ENCODE measurements around the gene KRT37. TPM values are rescaled to one million over a fixed set of nuclear protein-coding genes. Genes with fewer than 3 reads are reported as not detected.

Gene KRT37
- total RNA-seq, 1 experiment from 2014 or later, result not detected

- no peak overlapping the region for H3K27ac ChIP-seq (ENCODE audit: low read length)
- intact Hi-C loops (cut with micrococcal nuclease; ENCODE audit: unreplicated experiment) (loop anchor here (10.0 kb wide), 1 partner anchor 57 kb away; the partner anchor contains the start of gene KRT38), in situ Hi-C loops (cut with HindIII; ENCODE audit: low pct_unique_long_range_greater_than_20kb, low sequenced_read_pairs) (no loop called here)
- H3K36me3 ChIP-seq (ENCODE audit: control insufficient read depth, insufficient read depth, low read length), result no peaks in the 10 kb centered on the region
- BruUV-seq (replicated peaks), result no TSS peak
- ATAC-seq (no peak), DNase-seq (ENCODE audit: low read depth, low spot score) (no peak)
- ChIA-PET CTCF (no interaction called here), POLR2A (interaction anchor here (0.6 kb wide), 1 partner anchor 20 kb away, joined by 3 read pairs; no protein-coding TSS in a partner anchor)
- no peak overlapping the region for H3K4me3 ChIP-seq (ENCODE audit: low read depth in 2 of 2, low read length in 2 of 2)
- H3K27me3 ChIP-seq (ENCODE audit: control insufficient read depth, insufficient read depth, low read length), result no peaks in the 10 kb centered on the region
- TF ChIP-seq SIN3A (IDR thresholded peaks at IDR 0.05; ENCODE audit: borderline replicate concordance, insufficient read depth, low read depth, low read length) (no peak), TCF7L2 (IDR thresholded peaks at IDR 0.05; ENCODE audit: low read depth, low read length) (no peak), POLR2AphosphoS5 (IDR thresholded peaks at IDR 0.05; ENCODE audit: low read depth, low read length) (no peak), REST (IDR thresholded peaks at IDR 0.05; ENCODE audit: insufficient read depth in 1 of 2, low read depth in 2 of 2, low read length in 1 of 2) (no peak)
- TF ChIP-seq, protein P1, sequence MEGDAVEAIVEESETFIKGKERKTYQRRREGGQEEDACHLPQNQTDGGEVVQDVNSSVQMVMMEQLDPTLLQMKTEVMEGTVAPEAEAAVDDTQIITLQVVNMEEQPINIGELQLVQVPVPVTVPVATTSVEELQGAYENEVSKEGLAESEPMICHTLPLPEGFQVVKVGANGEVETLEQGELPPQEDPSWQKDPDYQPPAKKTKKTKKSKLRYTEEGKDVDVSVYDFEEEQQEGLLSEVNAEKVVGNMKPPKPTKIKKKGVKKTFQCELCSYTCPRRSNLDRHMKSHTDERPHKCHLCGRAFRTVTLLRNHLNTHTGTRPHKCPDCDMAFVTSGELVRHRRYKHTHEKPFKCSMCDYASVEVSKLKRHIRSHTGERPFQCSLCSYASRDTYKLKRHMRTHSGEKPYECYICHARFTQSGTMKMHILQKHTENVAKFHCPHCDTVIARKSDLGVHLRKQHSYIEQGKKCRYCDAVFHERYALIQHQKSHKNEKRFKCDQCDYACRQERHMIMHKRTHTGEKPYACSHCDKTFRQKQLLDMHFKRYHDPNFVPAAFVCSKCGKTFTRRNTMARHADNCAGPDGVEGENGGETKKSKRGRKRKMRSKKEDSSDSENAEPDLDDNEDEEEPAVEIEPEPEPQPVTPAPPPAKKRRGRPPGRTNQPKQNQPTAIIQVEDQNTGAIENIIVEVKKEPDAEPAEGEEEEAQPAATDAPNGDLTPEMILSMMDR (IDR thresholded peaks at IDR 0.05), result no peak
- H3K9me3 ChIP-seq (ENCODE audit: control insufficient read depth, insufficient read depth, low read depth, low read length), result no peaks in the 10 kb centered on the region; the same call in 1 of the 2 replicates
- H3K4me1 ChIP-seq (ENCODE audit: control insufficient read depth, insufficient read depth, low read length), result no peaks in the 10 kb centered on the region
Measured at GRCh38 chr17:41387670-41388069, 36.7 kb downstream of the KRT37 start.

- CTCF ChIA-PET, result no interaction called here
- TF ChIP-seq, protein P1 (IDR thresholded peaks at IDR 0.05), result no peak
- TF ChIP-seq TCF7L2 (IDR thresholded peaks at IDR 0.05; ENCODE audit: low read depth, low read length), result no peak
- TF ChIP-seq REST (IDR thresholded peaks at IDR 0.05; ENCODE audit: insufficient read depth in 1 of 2, low read depth in 2 of 2, low read length in 1 of 2), result no peak
- TF ChIP-seq SIN3A (IDR thresholded peaks at IDR 0.05; ENCODE audit: borderline replicate concordance, insufficient read depth, low read depth, low read length), result no peak
- TF ChIP-seq POLR2AphosphoS5 (IDR thresholded peaks at IDR 0.05; ENCODE audit: low read depth, low read length), result no peak
- no peak overlapping the region for H3K4me3 ChIP-seq (ENCODE audit: low read depth in 2 of 2, low read length in 2 of 2)
- no peaks in the 10 kb centered on the region for H3K4me1 ChIP-seq (ENCODE audit: control insufficient read depth, insufficient read depth, low read length)
- intact Hi-C loops (cut with micrococcal nuclease; ENCODE audit: unreplicated experiment) (loop anchor here (10.0 kb wide), 1 partner anchor 59 kb away; the partner anchor contains the start of gene KRT38), in situ Hi-C loops (cut with HindIII; ENCODE audit: low pct_unique_long_range_greater_than_20kb, low sequenced_read_pairs) (no loop called here)
- BruUV-seq (replicated peaks), result no TSS peak
- no peak for DNase-seq (ENCODE audit: low read depth, low spot score)
- H3K36me3 ChIP-seq (ENCODE audit: control insufficient read depth, insufficient read depth, low read length), result no peaks in the 10 kb centered on the region
- POLR2A ChIA-PET, result no interaction called here
- H3K27ac ChIP-seq (ENCODE audit: low read length), result no peak overlapping the region
- no peaks in the 10 kb centered on the region; the same call in 1 of the 2 replicates for H3K9me3 ChIP-seq (ENCODE audit: control insufficient read depth, insufficient read depth, low read depth, low read length)
- no peaks in the 10 kb centered on the region for H3K27me3 ChIP-seq (ENCODE audit: control insufficient read depth, insufficient read depth, low read length)
- no peak for ATAC-seq
Measured at GRCh38 chr17:41386227-41386626, 38.2 kb downstream of the KRT37 start.
